Upper lobe of right lung (tissue), 1 donor: ENCODE results near the gene SLAMF6. TPM values are rescaled to one million over a fixed set of nuclear protein-coding genes. Genes with fewer than 3 reads are reported as not detected.

Source experiments
- ATAC-seq: fragments of 200-7000 bp; cut with Tn5 transposase; one replicate; pipeline ENCODE4 v1.9.1; 2020; ENCODE audit warnings: mild to moderate bottlenecking, moderate library complexity
- DNase-seq: peaks from one replicate; pipeline ENCODE4 v3.0.0-alpha.2; 2020
- H3K27ac ChIP-seq: fragments of 200-600 bp; one replicate; pipeline ENCODE4 v1.8.0; 2022
- H3K27me3 ChIP-seq: fragments of 200-600 bp; one replicate; pipeline ENCODE4 v1.8.0; 2022; ENCODE audit warnings: mild to moderate bottlenecking
- H3K36me3 ChIP-seq: fragments of 200-600 bp; one replicate; pipeline ENCODE4 v1.8.0; 2022
- H3K4me1 ChIP-seq: fragments of 200-600 bp; one replicate; pipeline ENCODE4 v1.8.0; 2022
- H3K4me3 ChIP-seq: fragments of 200-600 bp; one replicate; pipeline ENCODE4 v1.8.0; 2022; ENCODE audit warnings: mild to moderate bottlenecking
- H3K9me3 ChIP-seq: fragments of 200-600 bp; one replicate; pipeline ENCODE4 v1.8.0; 2022
- intact Hi-C: fragments of 100-400 bp; cut with DNase I; formaldehyde crosslinking; loops from one replicate; pipeline ENCODE4 v1.11.0; 2022
- total RNA-seq: library from RNA; stranded (reverse); fragmentation: NEBNext Ultra II Directional; extraction: Animal tissue kit (Norgen Biotek cat#: 25700); gene quantifications from one replicate; pipeline ENCODE4 v1.2.1, GENCODE V29; 2021
- TF ChIP-seq, protein P1 (sequence below): fragments of 200-600 bp; IDR thresholded peaks from one replicate; pipeline ENCODE4 v1.8.0; 2022; ENCODE audit warnings: antibody characterized with exemption
- donor health status: DM: no; HTN: yes; CAD: no; lungs with severe emphysema.

SLAMF6 gene
- total RNA-seq, 1 donor from 2014 or later = 4.4 TPM

DNA sequence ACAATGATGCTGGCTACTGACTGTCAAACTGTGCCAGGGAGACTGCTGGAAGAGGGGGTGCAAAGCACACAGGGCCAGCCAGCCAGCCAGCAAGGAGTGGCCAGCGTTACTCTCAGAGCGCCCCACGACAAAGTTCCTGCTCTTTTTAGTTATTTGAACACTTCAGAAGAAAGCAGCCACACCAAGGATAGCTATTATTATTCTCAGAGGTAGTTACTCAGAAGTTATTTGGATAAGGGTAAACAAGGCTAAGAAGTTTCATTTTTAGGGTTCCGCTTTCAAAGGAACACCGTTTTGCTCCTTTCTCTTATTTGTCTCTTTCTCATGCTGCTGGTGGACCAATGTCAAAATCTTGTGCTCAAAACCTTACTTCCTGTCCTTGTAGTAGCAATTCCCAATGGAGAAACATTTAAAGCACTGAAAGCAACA, 62.8 kb downstream of the SLAMF6 start:
- H3K9me3 ChIP-seq = no peaks in the 10 kb centered on the region
- H3K4me3 ChIP-seq = no peak overlapping the region
- no peaks in the 10 kb centered on the region for H3K27me3 ChIP-seq
- no peak overlapping the region for H3K27ac ChIP-seq
- intact Hi-C loops = no loop called here
- DNase-seq (no peak), ATAC-seq (no peak)
- TF ChIP-seq, protein P1, sequence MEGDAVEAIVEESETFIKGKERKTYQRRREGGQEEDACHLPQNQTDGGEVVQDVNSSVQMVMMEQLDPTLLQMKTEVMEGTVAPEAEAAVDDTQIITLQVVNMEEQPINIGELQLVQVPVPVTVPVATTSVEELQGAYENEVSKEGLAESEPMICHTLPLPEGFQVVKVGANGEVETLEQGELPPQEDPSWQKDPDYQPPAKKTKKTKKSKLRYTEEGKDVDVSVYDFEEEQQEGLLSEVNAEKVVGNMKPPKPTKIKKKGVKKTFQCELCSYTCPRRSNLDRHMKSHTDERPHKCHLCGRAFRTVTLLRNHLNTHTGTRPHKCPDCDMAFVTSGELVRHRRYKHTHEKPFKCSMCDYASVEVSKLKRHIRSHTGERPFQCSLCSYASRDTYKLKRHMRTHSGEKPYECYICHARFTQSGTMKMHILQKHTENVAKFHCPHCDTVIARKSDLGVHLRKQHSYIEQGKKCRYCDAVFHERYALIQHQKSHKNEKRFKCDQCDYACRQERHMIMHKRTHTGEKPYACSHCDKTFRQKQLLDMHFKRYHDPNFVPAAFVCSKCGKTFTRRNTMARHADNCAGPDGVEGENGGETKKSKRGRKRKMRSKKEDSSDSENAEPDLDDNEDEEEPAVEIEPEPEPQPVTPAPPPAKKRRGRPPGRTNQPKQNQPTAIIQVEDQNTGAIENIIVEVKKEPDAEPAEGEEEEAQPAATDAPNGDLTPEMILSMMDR = no peak
- H3K4me1 ChIP-seq = no peaks in the 10 kb centered on the region
- no peaks in the 10 kb centered on the region for H3K36me3 ChIP-seq

DNA sequence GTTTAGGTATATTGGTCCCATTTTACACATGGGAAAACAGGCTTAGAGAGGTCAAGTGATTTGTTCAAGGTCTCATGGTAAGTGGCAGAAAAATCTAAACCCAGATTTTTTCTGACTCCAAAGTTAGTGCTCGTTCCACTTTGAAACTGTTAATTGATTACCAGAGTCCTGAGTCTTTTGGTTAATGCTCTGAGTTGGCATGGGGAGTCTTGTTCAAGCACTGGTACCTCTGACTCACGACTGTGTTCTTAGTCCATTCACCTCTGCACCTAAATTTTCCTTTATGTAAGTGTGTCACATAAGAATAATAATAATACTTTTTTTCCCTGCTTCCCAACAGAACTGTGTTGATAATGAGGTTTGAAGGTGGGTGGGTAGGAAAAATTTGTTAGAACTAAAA, 63.4 kb downstream of the SLAMF6 start:
- Histone ChIP-seq H3K4me3 (no peak overlapping the region), H3K36me3 (no peaks in the 10 kb centered on the region), H3K27me3 (no peaks in the 10 kb centered on the region), H3K27ac (no peak overlapping the region), H3K4me1 (no peaks in the 10 kb centered on the region), H3K9me3 (no peaks in the 10 kb centered on the region)
- TF ChIP-seq, protein P1 = no peak
- intact Hi-C loops = no loop called here
- no peak for DNase-seq
- ATAC-seq = no peak

DNA sequence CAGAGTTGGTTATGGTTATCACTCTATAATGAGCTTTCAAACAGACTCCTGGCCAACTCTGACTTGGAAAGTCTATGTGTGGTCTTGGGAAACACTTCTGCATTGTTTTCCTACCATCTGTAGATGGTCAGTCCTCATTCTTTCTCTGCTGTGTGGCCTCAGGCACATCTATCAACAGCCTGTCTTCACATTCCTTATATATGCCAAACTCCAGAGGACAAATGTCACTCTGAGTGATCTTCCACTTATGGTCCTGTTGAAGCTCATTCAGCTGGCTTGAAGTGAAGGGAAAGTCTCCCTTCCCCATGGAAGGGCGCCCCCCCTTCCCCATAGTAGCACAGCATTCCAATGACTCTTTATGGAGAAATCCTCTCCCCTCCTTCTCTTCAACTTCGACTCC, 64.0 kb downstream of the SLAMF6 start:
- Histone ChIP-seq H3K36me3 (no peaks in the 10 kb centered on the region), H3K27ac (no peak overlapping the region), H3K27me3 (no peaks in the 10 kb centered on the region), H3K4me3 (no peak overlapping the region), H3K4me1 (no peaks in the 10 kb centered on the region), H3K9me3 (no peaks in the 10 kb centered on the region)
- DNase-seq = no peak
- TF ChIP-seq, protein P1 = no peak
- intact Hi-C loops = no loop called here
- ATAC-seq = no peak

DNA sequence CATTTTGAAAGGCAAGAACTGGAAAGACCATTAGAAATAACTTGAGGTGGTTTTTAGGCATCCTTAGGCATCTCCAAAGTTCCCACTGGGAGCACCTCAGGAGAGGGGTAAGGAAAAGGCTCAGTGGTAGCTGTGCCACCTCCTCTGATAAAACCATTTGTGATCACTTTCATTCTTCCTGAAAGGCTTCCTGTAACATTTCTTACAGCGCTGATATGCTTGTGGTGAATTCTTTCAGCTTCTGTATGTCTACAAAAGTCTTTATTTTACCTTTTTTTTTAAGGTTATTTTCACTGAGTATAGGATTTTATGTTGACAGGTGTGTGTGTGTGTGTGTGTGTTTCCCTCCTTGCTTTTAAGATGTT, 67.9 kb downstream of the SLAMF6 start:
- intact Hi-C loops = no loop called here
- H3K4me1 ChIP-seq = no peaks in the 10 kb centered on the region
- H3K36me3 ChIP-seq = no peaks in the 10 kb centered on the region
- H3K27ac ChIP-seq = no peak overlapping the region
- no peak overlapping the region for H3K4me3 ChIP-seq
- TF ChIP-seq, protein P1 = no peak
- no peaks in the 10 kb centered on the region for H3K27me3 ChIP-seq
- H3K9me3 ChIP-seq = no peaks in the 10 kb centered on the region
- DNase-seq (no peak), ATAC-seq (no peak)

DNA sequence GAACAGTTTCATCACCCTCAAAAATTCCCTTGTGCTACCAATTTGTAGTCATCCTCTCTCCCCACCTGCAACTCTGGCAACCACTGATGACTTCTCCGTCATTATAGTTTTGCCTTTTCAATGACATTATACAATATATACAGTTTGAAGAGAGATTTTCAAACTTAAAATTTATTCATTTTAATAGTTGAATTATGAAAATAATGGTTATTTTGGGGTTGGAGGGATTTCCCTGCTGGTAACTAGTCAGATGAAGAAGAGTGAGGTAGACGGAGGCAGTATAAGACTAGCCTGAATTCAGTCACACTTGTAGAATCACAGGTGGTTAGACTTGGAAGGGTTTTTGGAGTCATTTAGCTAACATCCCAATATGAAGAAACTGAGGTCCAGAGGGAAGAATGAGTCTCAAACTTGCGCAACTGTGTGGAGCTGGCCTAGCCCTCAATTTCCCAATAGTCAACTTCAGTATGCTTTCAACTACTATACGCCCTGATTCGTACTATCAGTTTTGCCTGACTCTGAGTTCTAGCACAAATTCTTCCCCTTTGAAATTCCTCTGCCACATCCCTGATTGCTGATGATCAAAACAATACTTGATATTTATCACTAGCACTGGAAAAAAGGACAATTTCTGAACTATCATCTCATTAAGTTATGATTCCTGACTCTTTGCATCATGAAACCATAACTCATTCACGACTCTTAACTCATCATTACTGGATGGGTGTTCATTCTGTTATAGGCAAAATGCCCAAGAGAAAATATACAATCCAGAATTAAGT, 68.5 kb downstream of the SLAMF6 start:
- Histone ChIP-seq H3K4me3 (no peak overlapping the region), H3K27ac (no peak overlapping the region), H3K9me3 (no peaks in the 10 kb centered on the region), H3K36me3 (no peaks in the 10 kb centered on the region), H3K27me3 (no peaks in the 10 kb centered on the region), H3K4me1 (no peaks in the 10 kb centered on the region)
- no peak for ATAC-seq
- intact Hi-C loops = no loop called here
- no peak for DNase-seq
- TF ChIP-seq, protein P1 = no peak
